ENCODE measurements around the gene ACKR3.

GRCh38 chr2:236544362-236544761, 25.3 kb upstream of the ACKR3 start:
- TF ChIP-seq GATA3 (IDR thresholded peaks at IDR 0.05; ENCODE audit: low read depth, low read length): no peak
- no peak for TF ChIP-seq GATA2 (IDR thresholded peaks at IDR 0.05; ENCODE audit: low read depth, low read length)
